ENCODE results near the gene ZC3H12C.

GRCh38 chr11:110121204-110121603 is 28.0 kb downstream of the ZC3H12C start:
- TF ChIP-seq CTCF (IDR thresholded peaks at IDR 0.05) = no peak
- TF ChIP-seq POLR2A (IDR thresholded peaks at IDR 0.05) = no peak
